ENCODE data around the gene NUCKS1.

DNA sequence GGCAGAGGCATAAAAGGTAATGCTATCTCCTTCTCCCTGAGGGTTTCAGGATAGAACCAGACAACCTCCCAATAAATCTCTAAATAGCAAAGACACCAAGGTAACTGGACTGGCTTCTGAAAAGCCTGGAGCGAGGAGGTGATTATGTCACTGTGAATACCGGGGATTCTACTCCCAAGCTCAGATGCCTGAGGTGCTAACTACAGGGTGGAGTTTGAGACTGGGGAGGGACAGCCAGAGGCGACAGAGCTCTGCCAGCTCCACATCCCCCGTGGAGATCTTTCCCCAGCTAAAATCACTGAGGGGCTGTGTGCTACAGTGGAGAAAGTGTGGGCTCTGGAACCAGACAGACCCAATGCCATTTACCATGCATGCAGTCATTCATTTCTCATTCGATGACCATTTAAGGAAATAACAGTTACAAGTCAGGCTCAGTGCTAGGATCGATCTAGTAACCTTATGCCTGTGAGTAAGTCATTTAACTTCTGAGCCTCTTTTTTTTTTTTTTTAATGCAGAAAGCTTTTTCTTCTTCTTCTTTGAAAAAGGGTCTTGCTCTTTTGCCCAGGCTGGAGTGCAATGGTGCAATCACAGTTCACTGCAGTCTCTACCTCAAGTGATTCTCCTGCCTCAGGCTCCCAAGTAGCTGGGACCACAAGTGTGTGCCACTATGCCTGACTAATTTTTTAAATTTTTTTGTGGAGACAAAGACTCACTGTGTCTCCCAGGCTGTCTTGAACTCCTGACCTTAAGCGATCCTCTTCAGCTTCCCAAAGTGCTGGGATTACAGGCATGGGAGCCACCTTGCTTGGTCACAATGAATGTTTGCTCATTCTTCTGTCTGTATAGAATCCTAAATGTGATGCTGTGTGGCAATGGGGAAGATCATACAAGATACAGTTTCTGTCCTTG lies 61.6 kb downstream of the NUCKS1 start:
- TF ChIP-seq, protein P1, sequence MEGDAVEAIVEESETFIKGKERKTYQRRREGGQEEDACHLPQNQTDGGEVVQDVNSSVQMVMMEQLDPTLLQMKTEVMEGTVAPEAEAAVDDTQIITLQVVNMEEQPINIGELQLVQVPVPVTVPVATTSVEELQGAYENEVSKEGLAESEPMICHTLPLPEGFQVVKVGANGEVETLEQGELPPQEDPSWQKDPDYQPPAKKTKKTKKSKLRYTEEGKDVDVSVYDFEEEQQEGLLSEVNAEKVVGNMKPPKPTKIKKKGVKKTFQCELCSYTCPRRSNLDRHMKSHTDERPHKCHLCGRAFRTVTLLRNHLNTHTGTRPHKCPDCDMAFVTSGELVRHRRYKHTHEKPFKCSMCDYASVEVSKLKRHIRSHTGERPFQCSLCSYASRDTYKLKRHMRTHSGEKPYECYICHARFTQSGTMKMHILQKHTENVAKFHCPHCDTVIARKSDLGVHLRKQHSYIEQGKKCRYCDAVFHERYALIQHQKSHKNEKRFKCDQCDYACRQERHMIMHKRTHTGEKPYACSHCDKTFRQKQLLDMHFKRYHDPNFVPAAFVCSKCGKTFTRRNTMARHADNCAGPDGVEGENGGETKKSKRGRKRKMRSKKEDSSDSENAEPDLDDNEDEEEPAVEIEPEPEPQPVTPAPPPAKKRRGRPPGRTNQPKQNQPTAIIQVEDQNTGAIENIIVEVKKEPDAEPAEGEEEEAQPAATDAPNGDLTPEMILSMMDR (conservative IDR thresholded peaks at IDR 0.05), result no peak
- TF ChIP-seq EZH2 (IDR thresholded peaks at IDR 0.05; ENCODE audit: low read depth), result no peak

All from PC-9 (cell line).